Iris pigment epithelial cell (primary cell): ENCODE data around the gene NFYB.

ENCODE experiments used
- DNase-seq: peaks from one replicate; pipeline ENCODE4 v3.0.0-alpha.2; 2011; ENCODE audit warnings: low read depth

The NFYB gene

GRCh38 chr12:104137902-104138796 is at the start of gene NFYB:
NFYB (minus strand) TSS chr12:104138210; CDS start chr12:104135453, 2,757 bp downstream.
- DNase-seq: peak; percentile 98

GRCh38 chr12:104187446-104188155 is 49.6 kb upstream of the NFYB start:
- no peak for DNase-seq

- no peak for DNase-seq
Measured at GRCh38 chr12:104183443-104183842, 45.4 kb upstream of the NFYB start.

- peak; percentile 76 for DNase-seq
Measured at GRCh38 chr12:104182621-104183378, 44.8 kb upstream of the NFYB start.

- DNase-seq: peak; percentile 99
Measured at GRCh38 chr12:104182144-104182543, 44.1 kb upstream of the NFYB start.

- DNase-seq: peak; percentile 86
Measured at GRCh38 chr12:104181313-104181712, 43.3 kb upstream of the NFYB start.

GRCh38 chr12:104180374-104180773 is 42.4 kb upstream of the NFYB start:
- DNase-seq: peak; percentile 52

- peak; percentile 100 for DNase-seq
Measured at GRCh38 chr12:104177663-104178501, 39.9 kb upstream of the NFYB start.

- no peak for DNase-seq
Measured at GRCh38 chr12:104177336-104177662, 39.3 kb upstream of the NFYB start.

GRCh38 chr12:104175726-104176247 is 37.8 kb upstream of the NFYB start:
- DNase-seq: no peak

- peak; percentile 38 for DNase-seq
Measured at GRCh38 chr12:104173804-104174203, 35.8 kb upstream of the NFYB start.

GRCh38 chr12:104172570-104172947 is 34.5 kb upstream of the NFYB start:
- DNase-seq: no peak

- no peak for DNase-seq
Measured at GRCh38 chr12:104171785-104172569, 34.0 kb upstream of the NFYB start.

- DNase-seq: no peak
Measured at GRCh38 chr12:104168596-104168995, 30.6 kb upstream of the NFYB start.

- DNase-seq: no peak
Measured at GRCh38 chr12:104167519-104168458, 29.8 kb upstream of the NFYB start.

GRCh38 chr12:104166465-104166864 is 28.5 kb upstream of the NFYB start:
- no peak for DNase-seq

- no peak for DNase-seq
Measured at GRCh38 chr12:104165801-104166200, 27.8 kb upstream of the NFYB start.

GRCh38 chr12:104164634-104165033 is 26.6 kb upstream of the NFYB start:
- no peak for DNase-seq

GRCh38 chr12:104163631-104164030 is 25.6 kb upstream of the NFYB start:
- no peak for DNase-seq
